Adipocyte (in vitro differentiated cells): ENCODE results near the gene BBC3.
A peak's percentile ranks its signal among the peaks of the same experiment; 100 is the strongest.

Source experiments
- DNase-seq: peaks from one replicate; pipeline ENCODE4 v3.0.0-alpha.2; 2015; ENCODE audit warnings: low read depth
- H3K27me3 ChIP-seq: replicated peaks from 2 replicates; pipeline ENCODE4 v1.7.0; 2013; ENCODE audit warnings: mild to moderate bottlenecking, low read length, moderate library complexity; ENCODE audit not compliant: control insufficient read depth, insufficient read depth
- H3K36me3 ChIP-seq: 2 replicates; pipeline ENCODE4 v1.7.0; 2013; ENCODE audit warnings: low read length, mild to moderate bottlenecking, moderate library complexity; ENCODE audit not compliant: control insufficient read depth, insufficient read depth, severe bottlenecking
- H3K4me1 ChIP-seq: 2 replicates; pipeline ENCODE4 v1.7.0; 2013; ENCODE audit warnings: mild to moderate bottlenecking, low read length, moderate library complexity; ENCODE audit not compliant: control insufficient read depth, insufficient read depth
- H3K4me3 ChIP-seq: 2 replicates; pipeline ENCODE4 v1.7.0; 2013; ENCODE audit warnings: mild to moderate bottlenecking, low read length, moderate library complexity
- H3K9ac ChIP-seq: 2 replicates; pipeline ENCODE4 v1.7.0; 2013; ENCODE audit warnings: mild to moderate bottlenecking, low read length, moderate library complexity
- H3K9me3 ChIP-seq: 2 replicates; pipeline ENCODE4 v1.7.0; 2013; ENCODE audit warnings: mild to moderate bottlenecking, low read length, moderate library complexity; ENCODE audit not compliant: control insufficient read depth

Gene BBC3

DNA sequence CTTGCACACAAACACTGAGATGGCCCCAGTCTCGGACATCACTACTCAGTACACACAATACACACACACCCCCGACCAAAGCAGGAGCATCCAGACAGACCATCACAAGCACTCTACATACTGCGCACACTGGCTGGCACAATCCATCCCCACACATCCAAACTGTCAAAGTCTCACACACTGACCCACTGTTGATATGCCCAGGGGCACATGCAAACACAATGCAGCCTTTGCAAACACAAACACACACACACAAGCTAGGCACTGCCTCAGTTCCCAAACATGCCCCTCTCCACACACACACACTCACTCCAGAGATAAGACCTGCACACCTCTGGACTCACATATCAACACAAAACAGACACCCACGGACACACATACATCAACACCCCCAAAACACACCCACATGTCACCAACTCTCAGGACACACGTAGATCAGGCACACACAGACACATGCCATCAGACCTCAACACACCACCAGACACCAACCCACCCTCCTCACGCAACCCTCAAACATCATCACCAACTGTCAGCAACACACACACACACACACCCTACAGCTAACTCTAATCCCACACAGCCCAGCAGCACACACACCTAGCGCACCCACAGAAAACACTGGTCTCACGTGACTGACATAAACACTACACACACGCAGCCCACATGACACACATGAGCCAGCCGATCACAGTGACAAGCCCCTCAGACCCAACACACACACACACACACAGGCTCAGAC lies 1.9 kb downstream of the BBC3 start:
- peak overlapping the region; percentile 93 for H3K9ac ChIP-seq
- H3K36me3 ChIP-seq = no peaks in the 10 kb centered on the region
- H3K4me3 ChIP-seq = peak overlapping the region; percentile 91
- H3K27me3 ChIP-seq = no peaks in the 10 kb centered on the region
- no peaks in the 10 kb centered on the region for H3K9me3 ChIP-seq
- peak; percentile 64 for DNase-seq
- H3K4me1 ChIP-seq = peaks cover 38% of the 10 kb centered on the region

DNA sequence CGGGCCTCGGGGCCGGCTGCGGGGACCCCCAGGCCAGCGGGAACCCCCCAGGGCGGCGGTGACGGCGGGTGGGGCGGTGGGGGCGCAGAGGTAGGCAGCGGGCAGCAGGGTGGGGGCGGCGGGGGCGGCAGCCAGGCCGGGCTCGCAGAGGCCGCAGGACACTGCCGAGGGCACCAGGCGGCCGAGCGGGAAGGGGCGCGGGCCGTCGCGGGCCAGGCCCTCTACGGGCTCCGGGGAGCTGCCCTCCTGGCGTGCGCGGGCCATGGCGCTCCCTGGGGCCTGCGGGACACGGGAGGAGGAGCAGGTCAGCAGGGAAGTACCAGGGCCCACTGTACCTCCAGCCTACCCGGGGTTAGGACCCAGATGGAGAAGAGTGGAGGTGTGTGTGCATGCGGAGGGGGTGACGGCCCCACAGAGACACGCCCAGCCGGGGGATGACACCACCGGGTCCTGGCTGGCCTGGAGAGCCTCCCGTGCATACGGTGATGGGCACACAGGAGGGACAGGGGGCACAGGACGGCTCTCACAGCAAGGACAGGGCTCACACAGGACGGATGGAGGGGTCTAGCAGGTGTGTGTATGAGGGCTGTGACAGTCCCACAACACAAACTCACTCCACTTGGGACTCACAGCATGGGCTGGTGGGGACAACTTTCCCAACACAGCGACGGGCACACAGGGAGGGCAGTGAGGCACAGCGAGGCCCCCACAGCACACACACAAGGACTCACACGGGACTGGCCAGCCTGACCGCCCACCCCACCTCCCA lies 2.6 kb downstream of the BBC3 start:
- peak overlapping the region; percentile 93 for H3K9ac ChIP-seq
- H3K4me1 ChIP-seq = peaks cover 38% of the 10 kb centered on the region
- H3K4me3 ChIP-seq = peak overlapping the region; percentile 91
- DNase-seq = peak; percentile 57
- H3K9me3 ChIP-seq = no peaks in the 10 kb centered on the region
- H3K36me3 ChIP-seq = no peaks in the 10 kb centered on the region
- H3K27me3 ChIP-seq = no peaks in the 10 kb centered on the region

DNA sequence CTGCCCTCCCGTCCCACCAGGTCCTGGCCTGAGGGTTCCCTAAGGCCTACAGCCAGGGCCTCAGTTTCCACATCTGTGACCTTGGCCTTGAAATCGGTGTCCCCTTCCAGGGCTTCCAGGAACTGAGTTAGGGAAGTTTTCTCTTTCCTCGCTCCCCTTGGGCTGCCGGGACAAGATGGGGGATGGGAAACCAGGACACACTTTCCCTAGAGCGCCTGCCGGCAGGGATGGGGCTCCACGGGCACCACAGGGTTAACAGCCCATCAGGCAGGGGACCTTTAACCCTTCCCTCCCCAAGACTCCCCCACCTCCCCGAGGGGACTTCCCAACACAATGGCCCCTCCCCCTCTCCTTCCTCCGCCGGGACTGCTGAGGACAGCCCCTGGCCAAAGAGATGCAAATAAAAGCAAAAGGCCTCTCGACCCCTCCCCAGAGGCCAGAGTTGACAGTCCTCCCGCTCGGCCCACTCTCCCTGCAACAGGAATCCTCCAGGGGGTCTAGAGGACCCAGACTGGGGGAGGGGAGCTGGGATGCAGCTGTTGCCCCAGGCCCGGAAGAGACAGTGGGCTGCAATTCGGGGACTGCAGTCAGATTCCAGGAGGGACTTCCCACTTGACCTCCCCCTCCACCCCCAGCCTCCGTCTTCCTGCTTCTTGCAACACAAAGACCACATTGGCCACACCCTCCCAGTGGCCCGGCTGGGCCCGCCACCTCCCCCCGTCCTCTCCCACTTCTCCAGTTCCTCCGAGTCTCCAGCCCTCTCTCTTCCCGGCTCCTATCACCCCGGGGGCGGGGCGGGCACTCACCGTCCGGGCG lies 3.4 kb downstream of the BBC3 start:
- Histone ChIP-seq H3K4me1 (peaks cover 35% of the 10 kb centered on the region), H3K4me3 (peak overlapping the region; percentile 83), H3K9me3 (no peaks in the 10 kb centered on the region), H3K36me3 (no peaks in the 10 kb centered on the region), H3K27me3 (no peaks in the 10 kb centered on the region), H3K9ac (peak overlapping the region; percentile 90)
- peak; percentile 94 for DNase-seq

DNA sequence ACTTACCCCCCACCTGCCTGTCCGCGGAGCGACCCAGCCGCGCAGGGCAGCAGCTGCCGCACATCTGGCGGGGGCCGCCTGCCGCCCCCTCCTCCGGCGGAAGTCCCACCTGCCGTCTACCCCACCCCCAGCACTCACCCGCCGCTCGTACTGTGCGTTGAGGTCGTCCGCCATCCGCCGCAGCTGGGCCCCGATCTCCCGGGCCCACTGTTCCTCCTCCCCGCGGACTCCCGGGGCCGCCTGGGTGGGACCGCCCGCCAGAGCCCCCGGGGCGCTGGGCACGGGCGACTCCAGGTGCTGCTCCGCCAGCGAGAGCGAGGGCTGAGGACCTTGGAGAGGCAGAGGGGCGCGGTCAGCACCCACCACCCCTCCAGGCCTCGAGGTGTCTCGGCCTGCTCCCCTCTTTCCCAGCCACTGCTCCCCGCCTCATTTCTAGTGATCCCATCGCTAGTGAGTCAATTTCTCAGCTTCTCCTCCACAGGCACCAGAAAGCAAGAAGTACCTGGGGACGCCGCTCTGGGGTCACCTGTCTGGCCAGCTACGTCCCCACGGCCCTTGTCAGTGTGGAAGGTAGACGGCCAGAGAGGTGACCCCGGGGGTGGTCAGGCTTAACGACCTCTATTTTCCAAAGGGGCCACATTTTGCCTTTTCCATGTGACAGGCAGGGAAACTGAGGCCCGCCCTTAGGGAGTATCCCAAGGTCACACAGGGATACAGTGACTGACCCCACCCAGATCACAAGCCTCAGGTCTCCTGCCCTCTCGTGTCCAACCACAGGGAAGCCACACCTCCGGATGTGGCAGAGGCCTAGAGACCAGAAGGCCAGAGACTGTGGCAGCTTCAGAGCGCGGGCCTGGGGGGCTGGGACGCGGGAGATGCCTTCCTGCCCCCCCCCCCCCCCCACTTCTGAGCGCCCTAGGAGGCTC lies 4.3 kb downstream of the BBC3 start:
- peak; percentile 78 for DNase-seq

DNA sequence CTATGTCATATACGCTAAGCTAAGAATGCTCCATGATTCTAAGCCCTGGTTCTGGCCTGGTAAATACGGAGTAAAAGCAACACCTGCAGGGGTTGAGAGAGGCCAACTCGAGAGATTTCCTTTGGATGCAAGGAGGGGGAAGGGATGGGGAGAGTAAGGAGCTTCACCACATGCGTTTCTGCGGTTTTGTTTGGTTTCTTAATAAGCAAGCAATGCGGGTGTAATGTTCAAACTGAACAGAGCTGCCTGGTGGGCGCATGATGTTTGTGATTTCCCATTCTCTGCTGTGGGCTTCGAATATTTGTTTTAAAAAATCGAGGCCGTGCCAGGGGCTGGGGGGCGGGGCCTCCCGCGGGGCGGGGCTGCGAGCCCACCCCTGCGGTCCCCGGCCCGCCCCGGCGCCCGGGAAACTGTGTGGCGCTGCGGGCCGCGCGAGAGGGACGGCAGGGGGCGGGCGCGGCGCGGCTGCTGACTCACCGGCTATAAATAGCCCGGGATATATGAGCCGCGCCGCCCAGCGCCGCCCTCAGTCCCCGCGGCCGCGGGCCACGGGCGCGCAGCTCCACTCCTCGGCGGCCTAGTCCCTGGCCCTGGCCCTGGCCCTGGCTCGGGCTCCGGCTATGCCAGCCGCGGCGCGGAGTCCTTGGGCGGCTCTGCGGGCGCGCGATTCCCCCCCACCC lies 5.1 kb downstream of the BBC3 start:
- Histone ChIP-seq H3K4me3 (peak overlapping the region; percentile 83), H3K36me3 (peaks cover 12% of the 10 kb centered on the region), H3K9ac (peak overlapping the region; percentile 90), H3K9me3 (no peaks in the 10 kb centered on the region), H3K27me3 (no peaks in the 10 kb centered on the region), H3K4me1 (peaks cover 25% of the 10 kb centered on the region)
- DNase-seq = peak; percentile 97

More for the DNA sequence above, 4.3 kb downstream of the BBC3 start:
- Histone ChIP-seq H3K27me3 (no peaks in the 10 kb centered on the region), H3K36me3 (peaks cover 6% of the 10 kb centered on the region), H3K4me3 (peak overlapping the region; percentile 83), H3K9ac (peak overlapping the region; percentile 90), H3K9me3 (no peaks in the 10 kb centered on the region), H3K4me1 (peaks cover 28% of the 10 kb centered on the region)

DNA sequence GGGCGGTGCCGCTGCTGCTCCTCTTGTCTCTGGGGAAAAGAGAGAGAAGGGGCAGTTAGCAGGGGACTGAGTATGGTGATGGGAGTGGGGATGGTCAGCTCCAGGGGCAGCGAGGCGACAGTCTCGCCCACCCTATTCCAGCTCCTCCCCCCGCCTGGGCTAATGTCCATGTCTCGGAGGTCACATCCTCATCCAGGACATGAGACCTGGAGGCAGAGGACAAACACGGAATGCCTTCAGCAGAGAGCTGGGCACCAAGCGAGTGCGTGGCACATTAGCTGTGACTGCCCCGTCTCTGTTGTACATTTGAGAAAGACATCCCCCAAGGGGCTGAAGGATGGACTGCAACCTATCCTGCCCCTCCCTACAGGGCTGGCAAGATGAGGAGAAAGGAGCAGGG lies 9.1 kb downstream of the BBC3 start:
- peaks cover 10% of the 10 kb centered on the region for H3K4me1 ChIP-seq
- no peaks in the 10 kb centered on the region for H3K9me3 ChIP-seq
- peaks cover 24% of the 10 kb centered on the region for H3K36me3 ChIP-seq
- no peak for DNase-seq
- H3K27me3 ChIP-seq = no peaks in the 10 kb centered on the region
- H3K9ac ChIP-seq = no peak overlapping the region
- H3K4me3 ChIP-seq = no peak overlapping the region

DNA sequence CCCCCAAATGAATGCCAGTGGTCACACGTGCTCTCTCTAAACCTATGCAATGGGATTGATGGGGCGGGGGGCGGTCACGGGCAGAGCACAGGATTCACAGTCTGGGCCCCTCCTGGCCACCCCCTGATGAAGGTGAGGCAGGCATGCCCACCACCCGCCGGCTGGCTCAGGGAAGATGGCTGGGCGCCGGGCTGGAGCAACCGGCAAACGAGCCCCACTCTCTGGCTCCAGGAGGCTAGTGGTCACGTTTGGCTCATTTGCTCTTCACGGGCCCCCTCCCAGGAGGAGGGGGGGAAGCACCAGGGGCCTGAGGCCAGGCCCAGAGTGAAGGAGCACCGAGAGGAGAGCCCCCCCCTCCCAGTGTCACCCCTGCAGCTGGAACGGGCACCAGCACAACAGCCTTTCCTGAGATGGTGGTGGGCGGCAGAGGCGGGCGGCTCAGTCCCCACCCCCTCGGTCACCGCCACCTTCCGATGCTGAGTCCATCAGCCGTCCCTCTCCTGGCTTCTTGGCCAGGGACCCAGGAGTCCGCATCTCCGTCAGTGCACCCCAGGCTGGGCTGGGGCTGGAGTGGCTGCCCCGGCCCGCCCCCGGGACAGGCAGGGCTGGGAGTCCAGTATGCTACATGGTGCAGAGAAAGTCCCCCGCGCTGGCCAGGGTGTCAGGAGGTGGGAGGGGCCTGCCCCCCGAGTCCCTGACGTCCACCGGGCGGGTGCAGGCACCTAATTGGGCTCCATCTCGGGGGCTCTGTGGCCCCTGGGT lies 9.7 kb downstream of the BBC3 start:
- H3K4me3 ChIP-seq = no peak overlapping the region
- no peaks in the 10 kb centered on the region for H3K9me3 ChIP-seq
- H3K9ac ChIP-seq = no peak overlapping the region
- no peaks in the 10 kb centered on the region for H3K27me3 ChIP-seq
- no peak for DNase-seq
- peaks cover 24% of the 10 kb centered on the region for H3K36me3 ChIP-seq
- H3K4me1 ChIP-seq = peaks cover 4% of the 10 kb centered on the region

DNA sequence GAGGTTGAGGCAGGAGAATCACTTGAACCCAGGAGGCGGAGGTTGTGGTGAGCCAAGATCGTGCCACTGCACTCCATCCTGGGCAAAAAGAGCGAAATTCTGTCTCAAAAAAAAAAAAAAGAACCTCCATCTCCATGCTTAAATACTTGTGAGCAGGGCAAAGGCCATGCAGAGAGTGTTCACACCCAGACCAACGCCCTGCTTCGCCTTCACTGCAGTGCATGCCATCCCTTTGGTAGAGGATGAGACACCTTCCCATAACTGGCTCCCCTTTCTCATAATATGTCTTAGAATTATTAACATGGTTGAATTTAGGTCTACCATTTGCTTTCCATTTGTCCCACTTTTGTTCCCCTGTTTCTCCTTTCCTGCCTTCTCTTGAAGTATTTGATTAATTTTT lies 15.4 kb downstream of the BBC3 start:
- Histone ChIP-seq H3K9ac (no peak overlapping the region), H3K27me3 (no peaks in the 10 kb centered on the region), H3K4me1 (peaks cover 3% of the 10 kb centered on the region), H3K9me3 (no peaks in the 10 kb centered on the region), H3K4me3 (no peak overlapping the region), H3K36me3 (peaks cover 12% of the 10 kb centered on the region)
- DNase-seq = no peak

DNA sequence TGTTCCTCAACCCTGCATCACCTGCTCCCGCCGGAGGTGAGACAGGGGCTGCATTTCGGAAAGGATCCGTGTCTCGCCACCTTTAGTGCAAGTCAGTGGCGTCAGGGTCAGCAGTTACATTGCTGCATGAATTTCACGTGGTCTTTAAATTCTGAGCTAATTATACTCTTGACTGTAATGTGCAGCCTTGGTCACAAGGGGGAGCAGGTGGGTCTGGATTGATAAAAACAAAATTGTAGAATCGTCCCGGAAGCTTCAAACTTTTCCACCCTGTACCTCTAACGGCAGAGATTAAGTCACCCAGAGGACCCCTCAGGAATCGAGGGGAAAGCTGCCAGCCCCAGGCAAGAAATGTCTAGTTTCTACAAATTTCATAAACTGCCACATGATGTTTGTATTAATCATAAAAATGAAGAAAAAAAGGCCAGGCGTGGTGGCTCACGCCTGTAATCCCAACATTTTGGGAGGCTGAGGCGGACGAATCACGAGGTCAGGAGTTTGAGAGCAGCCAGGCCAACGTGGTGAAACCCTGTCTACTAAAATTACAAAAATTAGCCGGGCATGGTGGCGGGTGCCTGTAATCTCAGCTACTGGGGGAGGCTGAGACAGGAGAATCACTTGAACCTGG lies 20.2 kb downstream of the BBC3 start:
- peak; percentile 95 for DNase-seq
- Histone ChIP-seq H3K9ac (peak overlapping the region; percentile 67), H3K9me3 (no peaks in the 10 kb centered on the region), H3K4me1 (peaks cover 3% of the 10 kb centered on the region), H3K4me3 (no peak overlapping the region), H3K36me3 (peaks cover 33% of the 10 kb centered on the region), H3K27me3 (no peaks in the 10 kb centered on the region)
